Colonic mucosa (tissue), 4 donors: ENCODE data around the gene PDSS2. TPM values are rescaled to one million over a fixed set of nuclear protein-coding genes. Genes with fewer than 3 reads are reported as not detected.

Source experiments
- DNase-seq: peaks from one replicate; pipeline ENCODE4 v3.0.0-alpha.2; 2020
- H3K27ac ChIP-seq: fragments of 200-600 bp; one replicate; pipeline ENCODE4 v1.8.0; 2021
- H3K27me3 ChIP-seq: fragments of 200-600 bp; one replicate; pipeline ENCODE4 v1.8.0; 2021
- H3K36me3 ChIP-seq: fragments of 200-600 bp; one replicate; pipeline ENCODE4 v1.8.0; 2021
- H3K4me1 ChIP-seq: fragments of 200-600 bp; one replicate; pipeline ENCODE4 v1.8.0; 2021; ENCODE audit warnings: mild to moderate bottlenecking
- H3K4me3 ChIP-seq: fragments of 200-600 bp; one replicate; pipeline ENCODE4 v1.8.0; 2021
- H3K9ac ChIP-seq, 2 donors: one replicate each; pipeline ENCODE4 v1.7.0; 2013; ENCODE audit warnings: control low read depth in 2 of 2, low read depth in 2 of 2, low read length in 2 of 2
- H3K9me3 ChIP-seq: fragments of 200-600 bp; one replicate; pipeline ENCODE4 v1.8.0; 2021
- CTCF ChIP-seq: fragments of 200-600 bp; IDR thresholded peaks from one replicate; pipeline ENCODE4 v1.8.0; 2022; ENCODE audit warnings: antibody characterized with exemption, mild to moderate bottlenecking
- intact Hi-C: fragments of 100-400 bp; cut with DNase I; formaldehyde crosslinking; loops from one replicate; pipeline ENCODE4 v1.14.1; 2022
- total RNA-seq, 2 donors: library from RNA; stranded (reverse); fragmentation: NEBNext Ultra II Directional in 1 of 2; extraction: Animal tissue kit (Norgen Biotek cat#: 25700) in 1 of 2; gene quantifications; one replicate each; pipeline ENCODE4 v1.2.1, GENCODE V29; 2021
- donor health status: healthy.
- donor health status: DM: no; HTN: no; CAD: no.
- donor health status: DM: no; HTN: no; CAD: no.

The PDSS2 gene
- total RNA-seq, 2 donors from 2014 or later: 26.3 to 35.7 TPM

DNA sequence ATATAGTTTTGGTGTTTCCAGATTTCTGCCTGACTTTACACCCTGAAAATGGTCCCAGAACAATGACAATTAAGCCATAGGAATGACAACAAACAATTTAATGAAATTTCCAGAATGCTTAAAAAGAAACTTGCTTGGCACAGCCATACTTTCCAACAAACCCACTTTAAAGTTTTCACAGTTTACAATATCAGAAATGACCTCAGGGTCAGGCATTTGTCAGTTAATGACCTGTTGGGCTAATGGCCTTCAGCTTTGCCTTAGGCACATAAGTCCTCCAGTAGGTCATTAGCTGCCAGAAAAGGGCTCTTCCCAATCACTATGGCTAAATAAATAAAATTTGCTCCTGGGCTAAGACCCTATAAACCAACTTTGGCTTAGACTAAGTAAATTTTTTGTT lies 199.4 kb downstream of the PDSS2 start:
- DNase-seq: no peak
- TF ChIP-seq CTCF: no peak
- no peak overlapping the region for H3K9ac ChIP-seq
- no peak overlapping the region for H3K4me3 ChIP-seq
- intact Hi-C loops: no loop called here
- H3K9me3 ChIP-seq: no peaks in the 10 kb centered on the region
- H3K27me3 ChIP-seq: no peaks in the 10 kb centered on the region
- no peak overlapping the region for H3K27ac ChIP-seq
- H3K4me1 ChIP-seq: no peaks in the 10 kb centered on the region
- no peaks in the 10 kb centered on the region for H3K36me3 ChIP-seq

GRCh38 chr6:107248147-107248546 lies 211.2 kb downstream of the PDSS2 start:
- DNase-seq: no peak
- no peak for TF ChIP-seq CTCF
- Histone ChIP-seq H3K9me3 (no peaks in the 10 kb centered on the region), H3K27me3 (no peaks in the 10 kb centered on the region), H3K36me3 (no peaks in the 10 kb centered on the region), H3K27ac (no peak overlapping the region), H3K9ac (no peak overlapping the region), H3K4me3 (no peak overlapping the region), H3K4me1 (no peaks in the 10 kb centered on the region)
- intact Hi-C loops: no loop called here

DNA sequence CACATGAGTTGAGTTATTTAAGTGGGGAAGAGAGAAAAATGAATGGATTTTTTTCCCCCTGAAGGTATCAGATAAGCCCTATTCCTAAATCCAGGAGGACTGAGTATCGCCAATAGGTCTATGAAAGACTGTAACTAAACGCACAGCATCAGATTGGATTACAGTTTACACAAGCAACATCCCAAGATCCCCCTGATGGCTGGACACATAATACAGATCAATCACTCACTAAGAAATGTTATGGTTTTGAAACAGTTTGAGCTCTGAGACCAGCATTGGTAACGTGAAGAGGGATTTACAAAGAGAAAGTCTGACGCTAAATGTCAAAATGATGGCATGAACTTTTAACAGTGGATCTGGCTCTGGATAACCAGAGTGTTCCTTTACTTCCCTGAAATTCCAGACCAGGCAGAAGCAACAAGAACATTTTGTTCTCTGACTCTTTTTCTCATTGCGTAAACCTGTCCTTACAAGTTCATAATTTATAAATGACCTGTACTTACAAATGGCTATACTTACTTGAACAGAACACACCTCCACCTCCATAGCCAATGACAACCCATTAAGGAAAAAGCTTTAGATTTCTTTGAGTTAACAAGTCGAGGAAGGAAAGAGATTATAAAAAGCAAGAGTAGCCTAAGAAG lies 212.3 kb downstream of the PDSS2 start:
- H3K27me3 ChIP-seq: no peaks in the 10 kb centered on the region
- H3K36me3 ChIP-seq: no peaks in the 10 kb centered on the region
- TF ChIP-seq CTCF: no peak
- H3K27ac ChIP-seq: no peak overlapping the region
- H3K4me1 ChIP-seq: no peaks in the 10 kb centered on the region
- intact Hi-C loops: no loop called here
- H3K9ac ChIP-seq: no peak overlapping the region
- H3K4me3 ChIP-seq: no peak overlapping the region
- H3K9me3 ChIP-seq: no peaks in the 10 kb centered on the region
- no peak for DNase-seq

GRCh38 chr6:107246249-107246971 lies 213.0 kb downstream of the PDSS2 start:
- no peak overlapping the region for H3K4me3 ChIP-seq
- no peak overlapping the region for H3K9ac ChIP-seq
- no peaks in the 10 kb centered on the region for H3K9me3 ChIP-seq
- no peak overlapping the region for H3K27ac ChIP-seq
- H3K4me1 ChIP-seq: no peaks in the 10 kb centered on the region
- no peak for TF ChIP-seq CTCF
- no peaks in the 10 kb centered on the region for H3K27me3 ChIP-seq
- no peaks in the 10 kb centered on the region for H3K36me3 ChIP-seq
- intact Hi-C loops: no loop called here
- DNase-seq: no peak

DNA sequence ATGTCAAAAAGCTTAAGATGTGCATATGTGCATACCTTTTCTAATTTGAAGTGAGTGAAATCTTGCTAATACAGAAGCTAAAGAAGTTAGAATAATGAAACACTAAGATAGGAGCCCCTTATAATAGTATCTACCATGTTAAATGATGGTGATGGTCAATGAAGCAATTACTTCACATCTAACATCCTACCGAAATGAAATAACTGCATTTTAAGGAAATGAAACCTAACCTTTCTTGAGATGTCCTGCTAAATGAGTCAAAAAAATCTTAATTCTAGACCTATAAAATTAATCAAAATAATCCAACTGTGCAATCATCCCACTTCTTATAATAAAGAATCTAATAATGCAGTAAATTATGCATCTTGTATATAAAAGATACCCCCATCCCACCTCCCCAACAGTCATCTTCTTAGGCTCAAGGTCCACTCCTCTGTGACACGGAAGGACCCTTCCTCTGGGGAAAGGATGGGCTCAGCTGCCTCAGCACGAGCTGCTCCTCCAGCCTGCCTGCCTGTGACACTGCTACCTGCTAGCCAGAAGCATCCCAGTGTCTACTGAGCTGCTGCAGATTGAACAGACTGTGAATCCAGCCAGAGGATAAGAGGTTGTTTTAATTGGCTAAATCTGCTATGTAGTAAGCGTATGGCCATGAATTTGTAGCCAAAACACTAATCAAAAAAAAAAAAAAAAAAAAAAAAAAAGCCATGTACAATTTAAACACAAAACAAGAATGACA lies 214.5 kb downstream of the PDSS2 start:
- no peaks in the 10 kb centered on the region for H3K9me3 ChIP-seq
- intact Hi-C loops: no loop called here
- H3K4me1 ChIP-seq: no peaks in the 10 kb centered on the region
- no peaks in the 10 kb centered on the region for H3K27me3 ChIP-seq
- no peak overlapping the region for H3K4me3 ChIP-seq
- DNase-seq: no peak
- H3K36me3 ChIP-seq: no peaks in the 10 kb centered on the region
- TF ChIP-seq CTCF: no peak
- H3K9ac ChIP-seq: no peak overlapping the region
- H3K27ac ChIP-seq: no peak overlapping the region
